MM.1S (cell line): ENCODE results near the gene TNS2.

Source experiments
- DNase-seq: peaks from one replicate; pipeline ENCODE4 v3.0.0-alpha.2; 2015
- H2AFZ ChIP-seq: fragments of 300-600 bp; sonication (generic); 2 replicates; pipeline ENCODE4 v1.6.0; 2016; ENCODE audit warnings: antibody characterized with exemption, low read length
- H3F3A ChIP-seq: fragments of 300-600 bp; sonication (generic); 2 replicates; pipeline ENCODE4 v1.6.1; 2016; ENCODE audit warnings: mild to moderate bottlenecking, antibody characterized with exemption, low read length, moderate library complexity, mixed read lengths; ENCODE audit not compliant: insufficient read depth
- H3K27ac ChIP-seq: fragments of 300-600 bp; sonication (generic); 2 replicates; pipeline ENCODE4 v1.5.1; 2016; ENCODE audit warnings: mild to moderate bottlenecking, low read length
- H3K27me3 ChIP-seq: fragments of 300-600 bp; sonication (generic); replicated peaks from 2 replicates; pipeline ENCODE4 v1.6.0; 2016; ENCODE audit warnings: low read length; ENCODE audit not compliant: insufficient read depth
- H3K36me3 ChIP-seq: fragments of 300-600 bp; sonication (generic); replicated peaks from 2 replicates; pipeline ENCODE4 v1.6.1; 2016; ENCODE audit warnings: mild to moderate bottlenecking, low read length, mixed read lengths; ENCODE audit not compliant: insufficient read depth
- H3K4me1 ChIP-seq: fragments of 300-600 bp; sonication (generic); 2 replicates; pipeline ENCODE4 v1.6.1; 2016; ENCODE audit warnings: low read length, mixed read lengths
- H3K4me2 ChIP-seq: fragments of 300-600 bp; sonication (generic); 2 replicates; pipeline ENCODE4 v1.6.0; 2016; ENCODE audit warnings: low read depth, low read length
- H3K4me3 ChIP-seq: fragments of 300-600 bp; sonication (generic); 2 replicates; pipeline ENCODE4 v1.5.1; 2016; ENCODE audit warnings: low read length, mixed read lengths
- H3K79me2 ChIP-seq: fragments of 300-600 bp; sonication (generic); 2 replicates; pipeline ENCODE4 v1.6.1; 2016; ENCODE audit warnings: mixed run types, low read length, mixed read lengths
- H3K9ac ChIP-seq: fragments of 300-600 bp; sonication (generic); 2 replicates; pipeline ENCODE4 v1.6.1; 2016; ENCODE audit warnings: low read length, mixed read lengths
- H3K9me2 ChIP-seq: fragments of 300-600 bp; sonication (generic); replicated peaks from 2 replicates; pipeline ENCODE4 v1.6.1; 2016; ENCODE audit warnings: mild to moderate bottlenecking, low read length, mixed read lengths; ENCODE audit not compliant: insufficient read depth
- H3K9me3 ChIP-seq: fragments of 300-600 bp; sonication (generic); replicated peaks from 2 replicates; pipeline ENCODE4 v1.6.1; 2016; ENCODE audit warnings: mild to moderate bottlenecking, low read length, mixed read lengths; ENCODE audit not compliant: insufficient read depth
- H4K20me1 ChIP-seq: fragments of 300-600 bp; sonication (generic); 2 replicates; pipeline ENCODE4 v1.6.1; 2016; ENCODE audit warnings: mild to moderate bottlenecking, low read length, moderate library complexity, mixed read lengths; ENCODE audit not compliant: insufficient read depth
- EZH2 ChIP-seq: fragments of 300-600 bp; sonication (generic); optimal IDR thresholded peaks from 2 replicates; pipeline ENCODE3; 2017; ENCODE audit warnings: low read depth, mild to moderate bottlenecking, antibody characterized with exemption, low read length, mixed read lengths
- EZH2phosphoT487 ChIP-seq: fragments of 300-600 bp; sonication (generic); IDR thresholded peaks from 2 replicates; pipeline ENCODE4 v1.6.1; 2018; ENCODE audit warnings: antibody characterized with exemption, low read length
- TF ChIP-seq, protein P1 (sequence below): fragments of 300-600 bp; sonication (generic); IDR thresholded peaks from 2 replicates; pipeline ENCODE4 v1.5.1; 2016; ENCODE audit warnings: antibody characterized with exemption, low read length, mixed read lengths

The TNS2 gene

GRCh38 chr12:53097564-53098353 lies 47.9 kb downstream of the TNS2 start, which contains the start of gene IGFBP6:
IGFBP6 (plus strand) TSS chr12:53097667; CDS start chr12:53097718, 51 bp downstream.
- Histone ChIP-seq H2AFZ (peak within 1 kb of the TSS; percentile 99), H4K20me1 (no peaks in the 10 kb centered on the region), H3K27me3 (0 out of 2 replicates have a peak, but pooled peaks cover 7% of the 10 kb centered on the region), H3K27ac (no peak within 1 kb of the TSS), H3K36me3 (no peaks in the 10 kb centered on the region), H3K4me3 (peak within 1 kb of the TSS; percentile 77), H3K9me3 (no peaks in the 10 kb centered on the region), H3K4me1 (peaks cover 22% of the 10 kb centered on the region), H3K79me2 (no peaks in the 10 kb centered on the region), H3F3A (peaks cover 10% of the 10 kb centered on the region), H3K4me2 (peak within 1 kb of the TSS; percentile 100), H3K9me2 (no peaks in the 10 kb centered on the region), H3K9ac (peak within 1 kb of the TSS; percentile 39; the same call in 1 of the 2 replicates)
- DNase-seq, result peak; percentile 69
- TF ChIP-seq EZH2 (no peak), EZH2phosphoT487 (no peak)
- TF ChIP-seq, protein P1, sequence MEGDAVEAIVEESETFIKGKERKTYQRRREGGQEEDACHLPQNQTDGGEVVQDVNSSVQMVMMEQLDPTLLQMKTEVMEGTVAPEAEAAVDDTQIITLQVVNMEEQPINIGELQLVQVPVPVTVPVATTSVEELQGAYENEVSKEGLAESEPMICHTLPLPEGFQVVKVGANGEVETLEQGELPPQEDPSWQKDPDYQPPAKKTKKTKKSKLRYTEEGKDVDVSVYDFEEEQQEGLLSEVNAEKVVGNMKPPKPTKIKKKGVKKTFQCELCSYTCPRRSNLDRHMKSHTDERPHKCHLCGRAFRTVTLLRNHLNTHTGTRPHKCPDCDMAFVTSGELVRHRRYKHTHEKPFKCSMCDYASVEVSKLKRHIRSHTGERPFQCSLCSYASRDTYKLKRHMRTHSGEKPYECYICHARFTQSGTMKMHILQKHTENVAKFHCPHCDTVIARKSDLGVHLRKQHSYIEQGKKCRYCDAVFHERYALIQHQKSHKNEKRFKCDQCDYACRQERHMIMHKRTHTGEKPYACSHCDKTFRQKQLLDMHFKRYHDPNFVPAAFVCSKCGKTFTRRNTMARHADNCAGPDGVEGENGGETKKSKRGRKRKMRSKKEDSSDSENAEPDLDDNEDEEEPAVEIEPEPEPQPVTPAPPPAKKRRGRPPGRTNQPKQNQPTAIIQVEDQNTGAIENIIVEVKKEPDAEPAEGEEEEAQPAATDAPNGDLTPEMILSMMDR, result no peak

DNA sequence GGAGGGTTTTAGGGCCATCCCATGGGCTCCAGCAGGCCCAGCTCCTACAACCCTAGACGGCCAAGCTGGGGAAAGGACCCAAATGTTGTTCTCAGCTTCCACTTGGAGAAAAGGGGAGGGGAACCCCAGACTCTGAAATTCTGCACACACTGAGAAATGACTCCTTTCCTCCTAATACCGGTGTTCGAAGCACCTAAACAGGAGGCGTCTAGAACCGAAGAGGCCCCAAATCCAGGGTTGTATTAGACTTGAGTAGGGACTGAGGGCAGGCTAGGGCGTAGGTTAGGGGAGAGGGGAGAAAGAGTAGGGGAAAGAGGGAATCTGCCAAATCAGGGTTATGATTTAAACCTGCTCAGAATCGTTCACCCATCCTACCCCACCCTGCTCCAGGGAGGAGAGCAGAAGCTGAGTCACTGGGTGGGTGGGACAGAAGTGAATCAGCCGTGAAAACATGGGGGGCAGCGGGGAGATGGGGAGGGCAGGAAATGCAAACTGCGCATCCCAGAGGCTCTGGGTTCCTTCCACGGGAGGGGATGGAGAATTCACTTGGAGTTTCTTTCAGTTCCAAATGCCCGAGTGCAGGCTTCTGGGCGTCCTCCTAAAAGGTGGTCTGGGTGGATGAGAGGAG lies 48.6 kb downstream of the TNS2 start:
- no peaks in the 10 kb centered on the region for H4K20me1 ChIP-seq
- peak overlapping the region; percentile 29; the same call in 1 of the 2 replicates for H3K9ac ChIP-seq
- H3K27ac ChIP-seq, result no peak overlapping the region
- no peaks in the 10 kb centered on the region for H3K9me2 ChIP-seq
- peak; percentile 9 for DNase-seq
- 0 out of 2 replicates have a peak, but pooled peaks cover 7% of the 10 kb centered on the region for H3K27me3 ChIP-seq
- peaks cover 17% of the 10 kb centered on the region for H3F3A ChIP-seq
- H3K4me3 ChIP-seq, result peak overlapping the region; percentile 77
- H3K9me3 ChIP-seq, result no peaks in the 10 kb centered on the region
- H3K79me2 ChIP-seq, result no peaks in the 10 kb centered on the region
- peaks cover 29% of the 10 kb centered on the region for H3K4me1 ChIP-seq
- H2AFZ ChIP-seq, result peak overlapping the region; percentile 99
- TF ChIP-seq EZH2, result no peak
- TF ChIP-seq, protein P1, result 0 out of 2 replicates have a peak, but pooled peaks have one; percentile 2
- H3K36me3 ChIP-seq, result no peaks in the 10 kb centered on the region
- peak overlapping the region; percentile 100 for H3K4me2 ChIP-seq

DNA sequence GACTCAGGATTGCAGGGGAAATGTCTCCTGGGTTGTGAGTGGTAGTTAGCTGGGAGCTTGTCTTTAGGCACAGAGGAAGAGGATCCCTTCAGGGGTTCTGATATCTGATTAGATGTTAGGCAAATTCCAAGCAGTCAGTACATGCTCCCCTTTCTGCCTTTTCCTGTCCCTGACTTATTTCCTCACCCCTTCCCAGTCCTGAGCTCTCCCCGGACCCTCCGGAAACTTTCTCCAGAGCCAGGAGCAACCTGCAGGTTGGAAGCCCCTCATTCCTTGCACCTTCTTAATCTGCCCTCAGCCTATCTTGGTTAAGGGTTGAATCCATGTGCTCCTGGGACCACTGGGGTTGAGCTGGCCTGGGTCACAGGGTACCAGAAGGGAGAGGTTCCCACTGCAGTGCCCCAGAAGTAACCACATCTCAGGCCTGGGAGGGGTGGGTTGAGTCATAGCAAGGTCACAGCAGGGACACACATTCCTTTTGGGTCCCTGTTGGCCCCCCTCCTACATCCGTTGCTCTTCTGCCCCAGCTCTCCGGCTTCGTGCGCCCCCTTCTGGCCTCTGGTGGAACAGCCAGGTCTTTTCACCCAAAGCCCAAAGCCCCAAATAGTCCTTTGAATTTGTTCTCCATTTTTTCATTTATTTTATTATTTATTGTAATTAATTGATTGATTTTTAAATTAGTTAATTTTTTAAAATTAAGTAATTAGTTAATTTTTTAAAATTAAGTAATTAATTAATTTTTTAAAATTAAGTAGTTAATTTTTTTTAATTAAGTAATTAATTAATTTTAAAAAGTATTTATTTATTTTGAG lies 49.4 kb downstream of the TNS2 start:
- H3K9me2 ChIP-seq, result no peaks in the 10 kb centered on the region
- H3K4me2 ChIP-seq, result peak overlapping the region; percentile 22
- peaks cover 24% of the 10 kb centered on the region for H3F3A ChIP-seq
- no peaks in the 10 kb centered on the region for H3K36me3 ChIP-seq
- no peaks in the 10 kb centered on the region for H3K9me3 ChIP-seq
- peaks cover 37% of the 10 kb centered on the region for H3K4me1 ChIP-seq
- H4K20me1 ChIP-seq, result no peaks in the 10 kb centered on the region
- H3K9ac ChIP-seq, result no peak overlapping the region
- TF ChIP-seq EZH2phosphoT487 (no peak), EZH2 (no peak)
- TF ChIP-seq, protein P1, result peak; percentile 79
- peak overlapping the region; percentile 33; the same call in 1 of the 2 replicates for H2AFZ ChIP-seq
- H3K27ac ChIP-seq, result no peak overlapping the region
- no peak overlapping the region for H3K4me3 ChIP-seq
- DNase-seq, result peak; percentile 70
- H3K27me3 ChIP-seq, result 0 out of 2 replicates have a peak, but pooled peaks cover 7% of the 10 kb centered on the region
- no peaks in the 10 kb centered on the region for H3K79me2 ChIP-seq
